SH-SY5Y (cell line): Measurements from ENCODE around the gene TMCO6.

Experiments
- GATA2 ChIP-seq: IDR thresholded peaks from 2 replicates; pipeline ENCODE4 v1.6.1; 2011; ENCODE audit warnings: mild to moderate bottlenecking, low read depth, low read length
- GATA3 ChIP-seq: IDR thresholded peaks from 2 replicates; pipeline ENCODE4 v1.6.1; 2011; ENCODE audit warnings: low read depth, mild to moderate bottlenecking, low read length, moderate library complexity

- no peak for TF ChIP-seq GATA2
- TF ChIP-seq GATA3 = no peak
Observed at GRCh38 chr5:140628711-140629110, 10.5 kb upstream of the TMCO6 start.
